SK-N-SH treated with all-trans-retinoic acid at 6 μM for 48 hours (cell line): Measurements from ENCODE around the gene ADAMTS9.

ENCODE experiments used
- ATAC-seq: fragments of 200-7000 bp; cut with Tn5 transposase; 3 replicates; pipeline ENCODE4 v1.9.1; 2020; ENCODE audit warnings: mild to moderate bottlenecking, moderate library complexity
- ARNTL ChIP-seq: fragments of 450-650 bp; formaldehyde crosslinking; IDR thresholded peaks from 2 replicates; pipeline ENCODE4 v1.5.0; 2020; ENCODE audit warnings: low read depth, mild to moderate bottlenecking, moderate library complexity, borderline replicate concordance
- BACH2 ChIP-seq: fragments of 250-450 bp; sonication (Bioruptor Pico); IDR thresholded peaks from 2 replicates; pipeline ENCODE4 v1.9.0; 2021; ENCODE audit warnings: mild to moderate bottlenecking, borderline replicate concordance
- CREB5 ChIP-seq: fragments of 250-450 bp; sonication (Bioruptor Pico); IDR thresholded peaks from 2 replicates; pipeline ENCODE4 v1.5.1; 2020; ENCODE audit warnings: low read depth, mild to moderate bottlenecking, moderate library complexity
- CSDC2 ChIP-seq: fragments of 250-450 bp; sonication (Bioruptor Pico); IDR thresholded peaks from 2 replicates; pipeline ENCODE4 v1.5.0; 2020; ENCODE audit warnings: mild to moderate bottlenecking, moderate library complexity
- CSRNP3 ChIP-seq: fragments of 250-450 bp; sonication (Bioruptor Pico); IDR thresholded peaks from 2 replicates; pipeline ENCODE4 v1.5.1; 2021; ENCODE audit warnings: mild to moderate bottlenecking, moderate library complexity
- ESRRG ChIP-seq: fragments of 250-450 bp; sonication (Bioruptor Pico); IDR thresholded peaks from 2 replicates; pipeline ENCODE4 v1.6.1; 2021; ENCODE audit warnings: mild to moderate bottlenecking
- GLIS3 ChIP-seq: fragments of 250-450 bp; sonication (Bioruptor Pico); IDR thresholded peaks from 2 replicates; pipeline ENCODE4 v1.5.0; 2020; ENCODE audit warnings: mild to moderate bottlenecking, moderate library complexity
- ISL1 ChIP-seq: fragments of 250-450 bp; sonication (Bioruptor Pico); IDR thresholded peaks from 2 replicates; pipeline ENCODE4 v2.1.2; 2022; ENCODE audit warnings: mild to moderate bottlenecking, moderate library complexity
- OSR1 ChIP-seq: fragments of 250-450 bp; sonication (Bioruptor Pico); IDR thresholded peaks from 2 replicates; pipeline ENCODE4 v1.8.0; 2022; ENCODE audit warnings: moderate library complexity, mild to moderate bottlenecking, inconsistent platforms
- PATZ1 ChIP-seq: fragments of 250-450 bp; sonication (Bioruptor Pico); IDR thresholded peaks from 2 replicates; pipeline ENCODE4 v1.8.0; 2020; ENCODE audit warnings: mild to moderate bottlenecking, moderate library complexity, borderline replicate concordance
- POU6F1 ChIP-seq: fragments of 250-450 bp; sonication (Bioruptor Pico); IDR thresholded peaks from 2 replicates; pipeline ENCODE4 v1.8.0; 2021; ENCODE audit warnings: low read depth, mild to moderate bottlenecking, moderate library complexity, borderline replicate concordance
- PPARA ChIP-seq: fragments of 250-450 bp; sonication (Bioruptor Pico); IDR thresholded peaks from 2 replicates; pipeline ENCODE4 v1.5.0; 2020; ENCODE audit warnings: mild to moderate bottlenecking, borderline replicate concordance
- RARB ChIP-seq: fragments of 250-450 bp; sonication (Bioruptor Pico); IDR thresholded peaks from 2 replicates; pipeline ENCODE4 v1.8.0; 2021; ENCODE audit warnings: mild to moderate bottlenecking, moderate library complexity
- TCF4 ChIP-seq: fragments of 250-450 bp; sonication (Bioruptor Pico); IDR thresholded peaks from 2 replicates; pipeline ENCODE4 v1.8.0; 2021; ENCODE audit warnings: mild to moderate bottlenecking, moderate library complexity, borderline replicate concordance
- TOX ChIP-seq: fragments of 250-450 bp; sonication (Bioruptor Pico); IDR thresholded peaks from 2 replicates; pipeline ENCODE4 v1.8.0; 2021; ENCODE audit warnings: mild to moderate bottlenecking, moderate library complexity, borderline replicate concordance
- TSHZ2 ChIP-seq: fragments of 250-450 bp; sonication (Bioruptor Pico); IDR thresholded peaks from 2 replicates; pipeline ENCODE4 v1.5.0; 2020; ENCODE audit warnings: mild to moderate bottlenecking, moderate library complexity
- ZC3H10 ChIP-seq: fragments of 250-450 bp; sonication (Bioruptor Pico); IDR thresholded peaks from 2 replicates; pipeline ENCODE4 v1.5.1; 2021; ENCODE audit warnings: mild to moderate bottlenecking, moderate library complexity
- ZFP3 ChIP-seq: fragments of 250-450 bp; sonication (Bioruptor Pico); IDR thresholded peaks from 2 replicates; pipeline ENCODE4 v1.5.0; 2020; ENCODE audit warnings: mild to moderate bottlenecking, moderate library complexity
- ZFP30 ChIP-seq: fragments of 450-650 bp; formaldehyde crosslinking; IDR thresholded peaks from 2 replicates; pipeline ENCODE4 v1.5.0; 2022; ENCODE audit warnings: mild to moderate bottlenecking, moderate library complexity
- ZNF565 ChIP-seq: fragments of 450-650 bp; formaldehyde crosslinking; conservative IDR thresholded peaks from 2 replicates; pipeline ENCODE4 v1.5.0; 2020; ENCODE audit warnings: low read depth, mild to moderate bottlenecking, moderate library complexity
- ZNF70 ChIP-seq: fragments of 450-650 bp; formaldehyde crosslinking; IDR thresholded peaks from 2 replicates; pipeline ENCODE4 v1.5.0; 2020; ENCODE audit warnings: mild to moderate bottlenecking, moderate library complexity
- ZNF8 ChIP-seq: fragments of 450-650 bp; formaldehyde crosslinking; IDR thresholded peaks from 2 replicates; pipeline ENCODE4 v1.5.0; 2020; ENCODE audit warnings: mild to moderate bottlenecking, moderate library complexity

ADAMTS9 gene

GRCh38 chr3:64612916-64613526 is 74.8 kb downstream of the ADAMTS9 start (continued):
- TF ChIP-seq POU6F1 (CRISPR knock-in tag) (no peak), CSDC2 (no peak), OSR1 (CRISPR knock-in tag) (no peak), ZNF565 (CRISPR knock-in tag) (no peak), ZFP3 (CRISPR knock-in tag) (0 out of 2 replicates have a peak, but pooled peaks have one; percentile 28)

DNA sequence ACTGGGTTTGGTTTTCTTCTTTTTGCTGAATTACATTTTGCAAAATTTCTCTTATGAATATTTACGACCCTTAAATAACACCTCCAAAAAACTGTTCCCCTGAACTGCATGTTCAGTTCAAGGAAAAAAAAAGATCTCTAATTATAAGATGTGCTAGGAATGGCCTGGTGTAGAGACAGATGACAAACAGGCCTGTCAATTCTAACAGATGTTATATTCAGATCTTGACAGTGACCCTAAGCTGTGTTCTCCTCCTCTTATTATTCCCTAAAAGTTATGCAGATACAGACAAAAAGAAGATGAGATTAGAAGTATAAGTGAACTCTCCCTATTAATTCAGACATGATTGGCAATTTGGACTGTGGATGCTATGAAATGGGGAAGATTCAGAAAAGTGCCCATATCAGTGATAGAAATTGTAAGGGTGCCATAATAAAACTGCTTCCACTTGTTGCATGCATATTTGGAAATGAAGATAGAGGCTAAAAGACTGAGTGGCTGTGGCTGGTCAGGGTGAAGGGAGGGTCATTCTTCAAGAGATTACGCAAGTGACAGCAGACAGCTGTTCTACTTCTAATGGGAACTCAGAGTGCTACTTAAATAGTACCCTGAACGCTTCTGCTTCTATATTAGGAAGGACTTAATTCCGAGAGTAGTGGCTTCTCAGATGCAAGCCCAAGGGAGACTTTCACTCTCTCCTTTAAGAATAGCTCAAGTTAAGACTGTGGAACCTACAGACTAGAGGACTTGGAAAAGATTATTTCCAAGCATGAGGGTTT is 75.5 kb downstream of the ADAMTS9 start:
- ATAC-seq, result peak; percentile 72
- no peak for TF ChIP-seq CREB5 (CRISPR knock-in tag)
- TF ChIP-seq ZFP3 (CRISPR knock-in tag), result no peak
- TF ChIP-seq TCF4 (CRISPR knock-in tag), result no peak
- no peak for TF ChIP-seq CSRNP3 (CRISPR knock-in tag)
- TF ChIP-seq OSR1 (CRISPR knock-in tag), result no peak
- TF ChIP-seq ZC3H10 (CRISPR knock-in tag), result no peak
- no peak for TF ChIP-seq ZNF70 (CRISPR knock-in tag)
- TF ChIP-seq ZFP30 (CRISPR knock-in tag), result no peak
- no peak for TF ChIP-seq ZNF8 (CRISPR knock-in tag)
- TF ChIP-seq ZNF565 (CRISPR knock-in tag), result no peak
- TF ChIP-seq ARNTL (CRISPR knock-in tag), result no peak
- no peak for TF ChIP-seq BACH2 (CRISPR knock-in tag)
- no peak for TF ChIP-seq CSDC2
- no peak for TF ChIP-seq TSHZ2 (CRISPR knock-in tag)
- no peak for TF ChIP-seq RARB
- no peak for TF ChIP-seq ESRRG (CRISPR knock-in tag)
- TF ChIP-seq ISL1, result no peak

DNA sequence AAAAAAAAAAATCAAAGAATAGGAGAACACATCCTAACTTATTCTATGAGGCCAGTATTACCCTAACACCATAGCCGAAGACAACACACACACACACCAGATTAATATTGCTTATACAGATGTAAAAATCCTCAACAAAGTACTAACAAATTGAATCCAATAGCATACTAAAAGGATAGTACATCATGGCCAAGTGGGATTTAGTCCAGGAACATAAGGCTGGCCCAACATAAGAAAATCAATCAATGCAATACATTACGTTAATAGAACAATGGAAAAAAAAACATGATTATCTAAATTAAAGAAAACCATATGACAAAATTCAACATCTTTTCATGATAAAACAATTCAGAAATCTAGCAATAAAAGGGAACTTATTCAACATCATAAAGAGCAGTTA is 79.1 kb downstream of the ADAMTS9 start:
- no peak for ATAC-seq
- TF ChIP-seq TCF4 (CRISPR knock-in tag) (no peak), GLIS3 (CRISPR knock-in tag) (no peak), ZFP3 (CRISPR knock-in tag) (no peak), TSHZ2 (CRISPR knock-in tag) (no peak), POU6F1 (CRISPR knock-in tag) (no peak), PATZ1 (CRISPR knock-in tag) (no peak), ZC3H10 (CRISPR knock-in tag) (no peak), ESRRG (CRISPR knock-in tag) (no peak), BACH2 (CRISPR knock-in tag) (no peak), ARNTL (CRISPR knock-in tag) (no peak), PPARA (no peak), ZNF565 (CRISPR knock-in tag) (no peak), RARB (no peak), OSR1 (CRISPR knock-in tag) (no peak), TOX (CRISPR knock-in tag) (no peak)
